HepG2 (cell line): ENCODE measurements around the gene MARS1. TPM values are rescaled to one million over a fixed set of nuclear protein-coding genes. Genes with fewer than 3 reads are reported as not detected.

Experiments used
- BATF2 ChIP-seq: sonication (generic); formaldehyde crosslinking; IDR thresholded peaks from 2 replicates; pipeline ENCODE4 v1.8.0; 2022; ENCODE audit warnings: mild to moderate bottlenecking, missing genetic modification reagents, moderate library complexity
- FOXA1 ChIP-seq, 2 experiments: fragments of 450-650 bp in 1 of 2; sonication (generic) in 1 of 2; formaldehyde crosslinking in 1 of 2; IDR thresholded peaks; 2 replicates each; pipeline versions ENCODE4 v1.4.0 to v1.6.1; 2016 to 2020; ENCODE audit warnings: missing genetic modification reagents in 1 of 2
- HDAC2 ChIP-seq: sonication (generic); formaldehyde crosslinking; IDR thresholded peaks from 2 replicates; pipeline ENCODE4 v1.4.0; 2020; ENCODE audit warnings: missing genetic modification reagents
- KDM5A ChIP-seq: fragments of 200-600 bp; sonication (generic); IDR thresholded peaks from 2 replicates; pipeline ENCODE4 v1.7.0; 2018; ENCODE audit warnings: antibody characterized with exemption, mild to moderate bottlenecking, low read length, borderline replicate concordance
- MEF2D ChIP-seq: sonication (generic); formaldehyde crosslinking; IDR thresholded peaks from 2 replicates; pipeline ENCODE4 v1.5.1; 2020; ENCODE audit warnings: mild to moderate bottlenecking, missing genetic modification reagents
- RBFOX2 ChIP-seq: fragments of 200-400 bp; formaldehyde crosslinking; IDR thresholded peaks from 2 replicates; pipeline ENCODE4 v1.6.1; 2017; ENCODE audit warnings: low read depth, mild to moderate bottlenecking, low read length
- SIN3B ChIP-seq: fragments of 150-350 bp; IDR thresholded peaks from 2 replicates; pipeline ENCODE4 v1.6.1; 2014; ENCODE audit warnings: low read length
- SP1 ChIP-seq, 2 experiments: fragments of 450-650 bp in 1 of 2; sonication (generic) in 1 of 2; formaldehyde crosslinking in 1 of 2; IDR thresholded peaks; 2 replicates each; pipeline versions ENCODE4 v1.4.0 to v1.6.1; 2016 to 2020; ENCODE audit warnings: missing genetic modification reagents in 1 of 2
- SSRP1 ChIP-seq: IDR thresholded peaks from 2 replicates; pipeline ENCODE4 v1.6.1; 2016; ENCODE audit warnings: control low read depth
- TBX2 ChIP-seq: sonication (generic); formaldehyde crosslinking; IDR thresholded peaks from 2 replicates; pipeline ENCODE4 v1.5.0; 2020; ENCODE audit warnings: missing genetic modification reagents, mild to moderate bottlenecking, borderline replicate concordance
- TERF1 ChIP-seq: sonication (generic); formaldehyde crosslinking; IDR thresholded peaks from 2 replicates; pipeline ENCODE4 v1.8.0; 2022; ENCODE audit warnings: mild to moderate bottlenecking, missing genetic modification reagents, moderate library complexity
- TRIM24 ChIP-seq: sonication (generic); formaldehyde crosslinking; IDR thresholded peaks from 2 replicates; pipeline ENCODE4 v1.8.0; 2022; ENCODE audit warnings: mild to moderate bottlenecking, missing genetic modification reagents
- ZBTB38 ChIP-seq: sonication (generic); formaldehyde crosslinking; IDR thresholded peaks from 2 replicates; pipeline ENCODE4 v1.5.1; 2020; ENCODE audit warnings: mild to moderate bottlenecking, missing genetic modification reagents
- ZNF263 ChIP-seq: sonication (generic); formaldehyde crosslinking; IDR thresholded peaks from 2 replicates; pipeline ENCODE4 v1.4.0; 2020; ENCODE audit warnings: missing genetic modification reagents
- ZNF276 ChIP-seq: sonication (generic); formaldehyde crosslinking; IDR thresholded peaks from 2 replicates; pipeline ENCODE4 v1.4.0; 2020; ENCODE audit warnings: mild to moderate bottlenecking, low read depth, missing genetic modification reagents
- ZNF777 ChIP-seq: sonication (generic); formaldehyde crosslinking; IDR thresholded peaks from 2 replicates; pipeline ENCODE4 v1.4.0; 2020; ENCODE audit warnings: missing genetic modification reagents
- ZNF782 ChIP-seq: sonication (generic); formaldehyde crosslinking; IDR thresholded peaks from 2 replicates; pipeline ENCODE4 v1.4.0; 2020; ENCODE audit warnings: missing genetic modification reagents, mild to moderate bottlenecking, borderline replicate concordance
- polyA plus RNA-seq, 8 experiments: library from polyadenylated mRNA; depleted of rRNA in 3 of 8; stranded (reverse) in 7 of 8; unstranded in 1 of 8; fragments of >200 nt; fragmentation: Illumina TruSeq in 4 of 8; extraction: Trizol in 4 of 8; gene quantifications; 2 replicates each; pipeline versions ENCODE4 v1.2.1 to v1.2.3, GENCODE V29; 2011 to 2016; ENCODE audit warnings: low read depth in 4 of 8, missing spikeins in 1 of 8, mixed read lengths in 1 of 8; ENCODE audit not compliant: insufficient read depth in 1 of 8
- total RNA-seq, 5 experiments: library from RNA; depleted of rRNA; stranded (reverse); fragments of >200 nt; fragmentation: Illumina TruSeq; extraction: Trizol; gene quantifications; 2 replicates each; pipeline ENCODE4 v1.2.3, GENCODE V29; 2016; ENCODE audit warnings: low read depth in 1 of 5
- TF ChIP-seq, protein P1 (sequence below): sonication (generic); formaldehyde crosslinking; IDR thresholded peaks from 2 replicates; pipeline ENCODE4 v1.4.0; 2020; ENCODE audit warnings: missing genetic modification reagents, borderline replicate concordance

The MARS1 gene
- total and polyA plus RNA-seq, 2 of the 13 experiments (the other 11 are each of a cell fraction or from before 2014, with no cell fraction given), result 115 to 181 TPM

DNA sequence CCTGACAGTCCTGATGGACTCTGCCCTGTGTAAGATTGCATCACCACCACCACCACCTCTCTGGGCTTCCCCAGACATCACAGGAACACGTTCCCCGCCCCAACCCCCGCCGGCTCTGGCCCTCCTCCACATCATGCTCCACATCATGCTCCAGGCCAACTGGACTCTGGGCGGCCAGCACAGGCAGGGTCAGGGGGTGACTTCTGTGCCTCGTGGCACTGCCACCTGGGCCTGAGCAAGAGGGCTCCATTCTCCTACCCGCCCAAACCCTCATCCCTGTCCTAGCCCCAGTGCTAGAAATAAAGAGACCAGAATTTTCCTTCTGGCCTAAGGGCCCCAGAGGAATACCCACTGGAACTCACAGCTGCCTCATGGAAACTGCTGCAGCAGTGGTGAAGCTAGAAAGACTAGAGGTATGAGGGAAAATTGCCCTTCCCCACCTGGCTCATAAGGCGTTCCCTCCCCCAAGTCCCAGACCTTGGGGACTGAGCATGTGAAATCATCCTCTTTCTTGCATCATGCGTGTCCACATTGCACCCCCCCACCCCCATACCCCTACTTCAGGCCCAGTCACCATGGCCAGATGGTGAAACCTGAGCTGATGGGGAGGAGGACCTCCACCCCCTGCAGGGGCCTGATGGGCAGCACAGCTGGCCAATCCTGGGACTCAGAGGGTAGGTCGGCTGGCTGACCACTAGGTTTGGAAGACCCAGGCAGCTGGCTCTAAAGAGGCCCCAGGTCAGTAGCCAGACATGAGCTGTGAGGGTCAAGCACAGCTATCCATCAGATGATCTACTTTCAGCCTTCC is 33.1 kb upstream of the MARS1 start, which contains the start of gene INHBE (continued):
- TF ChIP-seq ZNF276 (CRISPR knock-in tag), result no peak
- peak; percentile 34; the same call in 1 of the 2 replicates for TF ChIP-seq KDM5A
- TF ChIP-seq FOXA1 (IDR thresholded peaks at IDR 0.05), result no peak
- TF ChIP-seq FOXA1 (CRISPR knock-in tag; IDR thresholded peaks at IDR 0.05), result peak; percentile 46; the same call in 1 of the 2 replicates
- peak; percentile 90 for TF ChIP-seq MEF2D (CRISPR knock-in tag)
- TF ChIP-seq ZNF777 (CRISPR knock-in tag), result 0 out of 2 replicates have a peak, but pooled peaks have one; percentile 10
- TF ChIP-seq ZBTB38 (CRISPR knock-in tag), result peak; percentile 42; the same call in 1 of the 2 replicates
- no peak for TF ChIP-seq SP1 (IDR thresholded peaks at IDR 0.05)
- TF ChIP-seq SP1 (CRISPR knock-in tag; IDR thresholded peaks at IDR 0.05), result peak; percentile 35; the same call in 1 of the 2 replicates
- no peak for TF ChIP-seq TERF1 (CRISPR knock-in tag)
- no peak for TF ChIP-seq BATF2 (CRISPR knock-in tag)
- peak; percentile 94; the same call in 1 of the 2 replicates for TF ChIP-seq SSRP1 (CRISPR knock-in tag)
- TF ChIP-seq ZNF782 (CRISPR knock-in tag), result peak; percentile 60; the same call in 1 of the 2 replicates
- TF ChIP-seq, protein P1, sequence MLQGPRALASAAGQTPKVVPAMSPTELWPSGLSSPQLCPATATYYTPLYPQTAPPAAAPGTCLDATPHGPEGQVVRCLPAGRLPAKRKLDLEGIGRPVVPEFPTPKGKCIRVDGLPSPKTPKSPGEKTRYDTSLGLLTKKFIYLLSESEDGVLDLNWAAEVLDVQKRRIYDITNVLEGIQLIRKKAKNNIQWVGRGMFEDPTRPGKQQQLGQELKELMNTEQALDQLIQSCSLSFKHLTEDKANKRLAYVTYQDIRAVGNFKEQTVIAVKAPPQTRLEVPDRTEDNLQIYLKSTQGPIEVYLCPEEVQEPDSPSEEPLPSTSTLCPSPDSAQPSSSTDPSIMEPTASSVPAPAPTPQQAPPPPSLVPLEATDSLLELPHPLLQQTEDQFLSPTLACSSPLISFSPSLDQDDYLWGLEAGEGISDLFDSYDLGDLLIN (CRISPR knock-in tag), result no peak
- peak; percentile 61 for TF ChIP-seq RBFOX2
- peak; percentile 81; the same call in 1 of the 2 replicates for TF ChIP-seq TBX2
- no peak for TF ChIP-seq SIN3B
- peak; percentile 89 for TF ChIP-seq HDAC2
- TF ChIP-seq TRIM24, result peak; percentile 53; the same call in 1 of the 2 replicates
- peak; percentile 84 for TF ChIP-seq ZNF263 (CRISPR knock-in tag)
